Suprapubic skin (tissue), 4 donors: ENCODE results near the gene PRICKLE2. TPM values are rescaled to one million over a fixed set of nuclear protein-coding genes. Genes with fewer than 3 reads are reported as not detected.

Source experiments
- DNase-seq, 2 donors: peaks; one replicate each; pipeline ENCODE4 v3.0.0-alpha.2; 2019; ENCODE audit warnings: low spot score in 2 of 2
- H3K27ac ChIP-seq: fragments of 200-600 bp; sonication (generic); one replicate; pipeline ENCODE4 v1.5.1; 2019
- H3K27me3 ChIP-seq: fragments of 200-600 bp; sonication (generic); one replicate; pipeline ENCODE4 v1.5.1; 2019
- H3K36me3 ChIP-seq: fragments of 200-600 bp; sonication (generic); one replicate; pipeline ENCODE4 v1.5.1; 2019
- H3K4me1 ChIP-seq: fragments of 200-600 bp; sonication (generic); one replicate; pipeline ENCODE4 v1.5.1; 2019
- H3K4me3 ChIP-seq: fragments of 200-600 bp; sonication (generic); one replicate; pipeline ENCODE4 v1.5.1; 2019; ENCODE audit warnings: mild to moderate bottlenecking
- H3K9me3 ChIP-seq: fragments of 200-600 bp; sonication (generic); one replicate; pipeline ENCODE4 v1.5.1; 2019
- EP300 ChIP-seq: sonication (generic); formaldehyde crosslinking; IDR thresholded peaks from one replicate; pipeline ENCODE4 v1.6.1; 2017; ENCODE audit warnings: antibody characterized with exemption
- POLR2A ChIP-seq, 2 donors: fragments of 450-650 bp; IDR thresholded peaks; one replicate each; pipeline ENCODE4 v1.6.1; 2017; ENCODE audit warnings: antibody characterized with exemption in 2 of 2, mild to moderate bottlenecking in 2 of 2, moderate library complexity in 2 of 2
- POLR2AphosphoS5 ChIP-seq, 3 donors: sonication (generic); formaldehyde crosslinking; IDR thresholded peaks; one replicate each; pipeline ENCODE4 v1.6.1; 2017; ENCODE audit warnings: antibody characterized with exemption in 3 of 3
- WGBS: methylation state at CpG from one replicate; pipeline ENCODE4 v1.1.5; 2018; 5-methylcytosine and 5-hydroxymethylcytosine counted together
- total RNA-seq, 4 donors: library from RNA; depleted of rRNA; stranded (reverse); fragments of >200 nt; gene quantifications; one replicate each; pipeline ENCODE4 v1.1.0, GENCODE V29; 2016
- TF ChIP-seq, protein P1 (sequence below), 2 donors: fragments of 200-600 bp in 1 of 2; fragments of 450-650 bp in 1 of 2; sonication (generic) in 1 of 2; IDR thresholded peaks; one replicate each; pipeline ENCODE4 v1.5.1; 2016 to 2019; ENCODE audit warnings: antibody characterized with exemption in 2 of 2, mild to moderate bottlenecking in 1 of 2, moderate library complexity in 1 of 2

The PRICKLE2 gene
- total RNA-seq, 4 donors from 2014 or later: 6.7 to 14.5 (median 11.9) TPM

DNA sequence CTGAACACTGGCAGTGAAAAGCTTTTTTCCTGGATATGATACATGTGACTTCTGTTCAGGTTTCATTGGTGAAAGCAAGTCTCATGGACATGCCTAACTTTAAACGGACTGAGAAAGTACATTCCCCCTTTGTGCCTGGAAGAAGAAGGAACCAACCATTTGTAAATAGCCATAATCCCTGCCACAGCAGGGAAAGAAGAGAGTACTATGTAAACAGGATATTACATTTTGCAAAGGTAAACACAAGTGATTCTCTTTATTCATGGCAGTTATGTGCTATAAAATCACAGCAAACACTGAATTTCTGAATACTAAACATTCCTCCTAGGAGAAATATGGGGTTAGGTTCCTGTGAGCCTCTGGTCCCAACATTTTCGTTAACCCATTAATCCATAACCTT, 46.8 kb downstream of the PRICKLE2 start:
- Histone ChIP-seq H3K9me3 (no peaks in the 10 kb centered on the region), H3K36me3 (no peaks in the 10 kb centered on the region), H3K27ac (no peak overlapping the region), H3K4me1 (no peaks in the 10 kb centered on the region), H3K4me3 (no peak overlapping the region), H3K27me3 (no peaks in the 10 kb centered on the region)
- TF ChIP-seq, protein P1, sequence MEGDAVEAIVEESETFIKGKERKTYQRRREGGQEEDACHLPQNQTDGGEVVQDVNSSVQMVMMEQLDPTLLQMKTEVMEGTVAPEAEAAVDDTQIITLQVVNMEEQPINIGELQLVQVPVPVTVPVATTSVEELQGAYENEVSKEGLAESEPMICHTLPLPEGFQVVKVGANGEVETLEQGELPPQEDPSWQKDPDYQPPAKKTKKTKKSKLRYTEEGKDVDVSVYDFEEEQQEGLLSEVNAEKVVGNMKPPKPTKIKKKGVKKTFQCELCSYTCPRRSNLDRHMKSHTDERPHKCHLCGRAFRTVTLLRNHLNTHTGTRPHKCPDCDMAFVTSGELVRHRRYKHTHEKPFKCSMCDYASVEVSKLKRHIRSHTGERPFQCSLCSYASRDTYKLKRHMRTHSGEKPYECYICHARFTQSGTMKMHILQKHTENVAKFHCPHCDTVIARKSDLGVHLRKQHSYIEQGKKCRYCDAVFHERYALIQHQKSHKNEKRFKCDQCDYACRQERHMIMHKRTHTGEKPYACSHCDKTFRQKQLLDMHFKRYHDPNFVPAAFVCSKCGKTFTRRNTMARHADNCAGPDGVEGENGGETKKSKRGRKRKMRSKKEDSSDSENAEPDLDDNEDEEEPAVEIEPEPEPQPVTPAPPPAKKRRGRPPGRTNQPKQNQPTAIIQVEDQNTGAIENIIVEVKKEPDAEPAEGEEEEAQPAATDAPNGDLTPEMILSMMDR (IDR thresholded peaks at IDR 0.05): no peak
- TF ChIP-seq POLR2AphosphoS5 (IDR thresholded peaks at IDR 0.05): no peak
- TF ChIP-seq EP300: no peak
- TF ChIP-seq POLR2A (IDR thresholded peaks at IDR 0.05): no peak
- 93% methylated on average over 2 of the region's 2 CpGs for WGBS
- DNase-seq: no peak

DNA sequence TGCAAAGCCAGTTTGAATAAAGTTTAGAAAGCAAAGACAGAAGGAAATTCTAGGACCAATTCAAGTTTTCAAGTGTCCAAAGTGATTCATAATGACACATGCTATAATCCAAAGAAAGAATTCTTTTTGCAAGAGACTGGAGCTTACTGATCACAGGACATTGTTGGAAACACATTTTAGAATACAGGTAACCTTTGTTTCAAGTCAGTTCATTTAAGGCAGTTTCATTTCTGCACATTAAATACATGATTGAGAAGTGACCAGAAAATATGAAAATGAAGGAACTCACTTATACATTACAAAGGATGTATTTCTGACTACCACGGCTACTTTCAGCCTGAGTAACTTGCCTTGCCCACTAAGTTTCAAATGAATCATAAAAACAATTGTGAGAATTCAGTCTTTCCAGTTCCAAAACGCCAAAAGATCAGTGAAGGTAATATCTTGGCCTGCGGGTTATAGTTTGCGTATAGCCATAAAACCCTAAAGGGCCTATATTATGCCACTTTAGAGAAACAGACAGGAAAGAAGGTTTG, 48.7 kb downstream of the PRICKLE2 start:
- no peaks in the 10 kb centered on the region for H3K36me3 ChIP-seq
- TF ChIP-seq POLR2AphosphoS5 (IDR thresholded peaks at IDR 0.05) (no peak), POLR2A (IDR thresholded peaks at IDR 0.05) (no peak), EP300 (no peak)
- TF ChIP-seq, protein P1 (IDR thresholded peaks at IDR 0.05): no peak
- no peaks in the 10 kb centered on the region for H3K27me3 ChIP-seq
- H3K27ac ChIP-seq: no peak overlapping the region
- 91% methylated on average over 4 of the region's 4 CpGs for WGBS
- no peaks in the 10 kb centered on the region for H3K4me1 ChIP-seq
- no peaks in the 10 kb centered on the region for H3K9me3 ChIP-seq
- DNase-seq: no peak
- H3K4me3 ChIP-seq: no peak overlapping the region

DNA sequence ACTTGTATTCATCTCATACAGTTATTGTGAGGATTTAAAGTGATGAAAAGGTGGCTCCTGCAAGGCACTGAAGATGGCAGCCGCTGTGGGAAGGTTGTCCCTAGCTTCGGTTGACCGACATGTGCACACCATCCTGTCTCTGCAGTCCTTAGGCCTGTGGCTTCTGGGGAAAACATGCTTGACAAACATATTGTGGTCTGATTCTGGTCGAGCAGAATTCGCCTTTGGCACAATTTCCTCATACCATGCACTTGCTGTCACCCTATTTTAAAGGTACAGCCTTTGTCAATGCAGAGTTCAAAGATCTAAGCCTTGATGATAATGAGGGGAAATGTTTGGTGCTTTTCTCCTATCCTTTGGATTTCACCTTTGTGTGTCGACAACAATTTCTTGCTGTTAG, 50.9 kb downstream of the PRICKLE2 start:
- H3K27me3 ChIP-seq: no peaks in the 10 kb centered on the region
- H3K27ac ChIP-seq: no peak overlapping the region
- no peaks in the 10 kb centered on the region for H3K36me3 ChIP-seq
- WGBS: 72% methylated on average over 6 of the region's 6 CpGs
- no peaks in the 10 kb centered on the region for H3K9me3 ChIP-seq
- DNase-seq: no peak
- no peak overlapping the region for H3K4me3 ChIP-seq
- no peak for TF ChIP-seq EP300
- TF ChIP-seq, protein P1 (IDR thresholded peaks at IDR 0.05): no peak
- TF ChIP-seq POLR2AphosphoS5 (IDR thresholded peaks at IDR 0.05): no peak
- H3K4me1 ChIP-seq: no peaks in the 10 kb centered on the region

DNA sequence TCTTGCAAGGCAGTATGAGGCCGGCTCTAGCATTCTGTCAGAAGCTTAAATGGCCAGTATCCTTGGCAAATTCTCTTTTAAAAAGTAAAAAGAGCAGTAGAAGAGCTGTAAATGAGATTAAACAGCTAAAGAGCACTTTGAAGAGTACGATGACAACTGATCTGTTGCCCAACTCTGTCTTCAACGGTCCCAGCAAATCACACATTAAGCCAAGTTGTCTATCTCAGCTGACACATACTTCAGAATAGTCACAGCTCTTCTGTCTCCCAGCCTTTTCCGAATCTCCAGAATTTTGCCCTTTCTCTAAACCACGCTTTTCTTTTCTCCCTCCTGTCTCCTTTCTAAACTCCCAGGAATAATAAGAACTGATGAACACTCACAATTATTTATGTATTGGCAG, 51.7 kb downstream of the PRICKLE2 start:
- Histone ChIP-seq H3K9me3 (no peaks in the 10 kb centered on the region), H3K27ac (no peak overlapping the region), H3K36me3 (no peaks in the 10 kb centered on the region), H3K4me1 (peaks cover under 1% of the 10 kb centered on the region), H3K4me3 (no peak overlapping the region), H3K27me3 (no peaks in the 10 kb centered on the region)
- no peak for DNase-seq
- WGBS: 82% methylated on average over 5 of the region's 5 CpGs
- no peak for TF ChIP-seq EP300
- TF ChIP-seq, protein P1 (IDR thresholded peaks at IDR 0.05): no peak
- no peak for TF ChIP-seq POLR2A (IDR thresholded peaks at IDR 0.05)
- no peak for TF ChIP-seq POLR2AphosphoS5 (IDR thresholded peaks at IDR 0.05)

DNA sequence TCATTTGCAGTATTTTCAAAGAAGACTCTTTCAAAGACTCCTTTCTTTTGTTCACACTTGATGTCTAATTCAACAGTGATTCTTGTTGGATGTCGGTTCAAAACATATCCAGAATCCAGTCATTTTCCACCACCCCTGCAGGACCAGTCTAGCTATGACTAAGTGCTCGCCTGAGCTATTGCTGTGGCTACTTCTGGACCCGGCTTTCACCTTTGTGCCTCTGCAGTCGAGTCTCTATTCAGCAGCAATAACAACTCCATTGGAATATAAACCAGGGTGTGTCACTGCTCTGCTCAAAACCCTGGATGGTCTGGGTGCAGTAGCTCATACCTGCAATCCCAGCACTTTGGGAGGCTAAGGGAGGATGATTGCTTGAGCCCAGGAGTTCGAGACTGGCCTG, 55.0 kb downstream of the PRICKLE2 start:
- 86% methylated on average over 5 of the region's 5 CpGs for WGBS

More for the DNA sequence above, 55.0 kb downstream of the PRICKLE2 start:
- Histone ChIP-seq H3K36me3 (no peaks in the 10 kb centered on the region), H3K4me3 (no peak overlapping the region), H3K27me3 (no peaks in the 10 kb centered on the region), H3K4me1 (peaks cover 26% of the 10 kb centered on the region), H3K9me3 (no peaks in the 10 kb centered on the region), H3K27ac (no peak overlapping the region)
- TF ChIP-seq, protein P1 (IDR thresholded peaks at IDR 0.05): no peak
- TF ChIP-seq POLR2A (IDR thresholded peaks at IDR 0.05) (no peak), POLR2AphosphoS5 (IDR thresholded peaks at IDR 0.05) (no peak), EP300 (no peak)
- DNase-seq: no peak
